Fibroblast of skin of right quadriceps (primary cell): Measurements from ENCODE around the gene A2ML1.
"Not testable (repeated sequence)": the region's sequence is repeated elsewhere in the genome, so short reads cannot be mapped to it uniquely, and the experiment has no call there.

Experiments used
- DNase-seq: peaks from one replicate; pipeline ENCODE4 v3.0.0-alpha.2; 2013

A2ML1 gene

GRCh38 chr12:8818526-8818925 is 3.9 kb upstream of the A2ML1 start:
- DNase-seq = no peak

DNA sequence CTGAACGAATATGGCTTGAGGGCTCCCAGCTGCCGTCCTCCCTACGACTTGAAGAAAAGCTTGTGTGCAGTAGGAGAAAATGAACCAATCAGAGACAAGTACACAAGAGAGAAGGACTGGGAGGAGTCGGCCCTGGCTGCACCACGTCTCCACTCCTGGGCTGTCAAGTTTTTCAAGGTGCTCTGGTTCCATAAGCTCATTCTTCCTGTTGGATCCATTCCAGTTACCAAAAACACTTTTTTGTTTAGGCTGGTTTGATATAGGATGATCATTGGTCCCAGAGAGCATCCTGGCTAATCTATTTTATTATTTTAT is 2.8 kb upstream of the A2ML1 start:
- DNase-seq = no peak

GRCh38 chr12:8820676-8821407 is 1.6 kb upstream of the A2ML1 start:
- not testable (repeated sequence) for DNase-seq

DNA sequence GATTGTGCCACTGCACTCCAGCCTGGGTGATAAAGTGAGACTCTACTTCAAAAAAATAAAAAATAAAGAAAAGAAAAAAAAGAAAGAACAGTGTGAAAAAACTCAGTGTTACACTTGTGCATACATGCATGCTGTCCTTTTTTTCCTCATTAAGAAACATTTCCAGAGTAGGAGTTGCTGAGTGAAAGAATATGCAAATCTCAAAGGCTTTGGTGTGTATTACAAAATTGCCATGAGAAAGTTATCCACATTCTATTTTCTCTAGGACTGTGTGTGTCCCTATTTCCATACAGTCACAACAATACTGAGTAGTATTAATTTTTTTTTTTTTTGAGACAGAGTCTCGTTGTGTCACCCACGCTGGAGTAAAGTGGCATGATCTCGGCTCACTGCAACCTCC is 830 bp upstream of the A2ML1 start:
- no peak for DNase-seq

DNA sequence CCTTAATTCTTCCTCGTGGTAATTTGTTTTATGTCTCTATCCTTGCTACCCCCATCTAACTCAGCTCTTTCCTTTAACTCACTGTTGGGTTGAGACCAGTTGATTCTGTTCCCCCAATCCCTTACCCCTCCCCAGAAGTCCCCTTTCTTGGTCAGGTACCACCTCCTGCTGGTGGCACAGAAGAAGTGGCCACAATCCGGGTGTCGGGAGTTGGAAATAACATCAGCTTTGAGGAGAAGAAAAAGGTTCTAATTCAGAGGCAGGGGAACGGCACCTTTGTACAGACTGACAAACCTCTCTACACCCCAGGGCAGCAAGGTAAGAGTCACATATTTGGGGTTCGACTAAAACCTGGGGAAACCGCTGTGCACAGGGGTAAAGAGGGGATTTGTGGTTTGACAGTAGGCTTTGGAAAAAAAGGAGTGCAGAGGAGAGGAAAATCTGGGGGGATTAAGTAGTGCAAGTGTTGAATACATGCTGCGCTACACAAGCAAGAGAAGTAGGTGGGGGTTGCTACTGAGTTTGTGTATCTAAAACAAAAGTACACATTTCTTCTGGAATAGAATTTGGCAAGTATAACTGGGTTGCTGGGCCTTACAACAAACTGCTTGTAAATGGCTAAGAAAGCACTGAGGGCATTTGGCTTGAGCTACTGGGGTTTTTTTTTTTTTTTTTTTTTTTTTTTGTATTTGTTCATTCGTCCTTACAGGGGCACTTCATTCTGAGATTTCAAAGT is 1.3 kb downstream of the A2ML1 start:
- DNase-seq = peak; percentile 5

- DNase-seq = no peak
Measured at GRCh38 chr12:8827551-8828256, 5.3 kb downstream of the A2ML1 start.

DNA sequence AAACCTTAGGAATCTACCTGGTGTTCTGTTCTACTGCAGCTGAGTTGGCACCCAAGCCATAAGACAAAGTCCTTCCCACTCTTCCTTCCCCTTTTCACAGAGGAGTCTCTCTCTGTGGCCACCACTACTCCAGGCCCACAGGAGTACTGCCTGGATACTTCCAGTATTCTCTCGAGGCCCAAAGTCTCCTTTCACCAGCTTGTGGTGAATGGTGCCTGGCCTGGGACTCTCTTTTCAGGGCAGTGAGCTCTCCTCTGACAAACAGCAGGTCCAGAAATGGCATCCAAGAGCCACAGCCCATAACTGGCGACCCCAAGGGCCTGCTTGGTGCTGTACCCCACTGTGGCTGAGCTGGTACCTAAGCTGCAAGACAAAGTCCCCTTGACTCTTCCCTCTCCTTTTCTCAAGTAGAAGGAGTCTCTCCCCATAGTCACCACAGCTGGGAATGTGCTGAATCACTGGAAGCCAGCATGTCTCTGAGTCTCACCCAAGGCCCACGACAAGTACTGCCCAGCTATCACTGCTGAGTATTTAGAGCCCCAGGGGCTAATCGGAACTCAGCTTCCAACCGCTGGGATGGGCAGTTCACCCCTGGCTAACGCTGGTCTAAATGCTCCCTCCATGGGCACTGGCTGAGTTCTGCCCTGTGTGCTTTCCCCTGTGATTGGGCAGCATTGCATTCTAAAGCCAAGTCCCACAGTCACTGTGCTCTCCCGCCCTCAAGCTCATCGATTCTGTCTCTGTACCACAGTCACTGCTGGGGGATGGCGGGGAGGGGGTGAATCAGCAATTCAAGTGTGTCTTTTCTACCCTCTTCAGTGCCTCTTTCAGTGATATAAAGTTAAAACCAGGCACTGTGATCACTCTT is 6.1 kb downstream of the A2ML1 start:
- DNase-seq = no peak

- DNase-seq = no peak
Measured at GRCh38 chr12:8829125-8829518, 6.7 kb downstream of the A2ML1 start.

- DNase-seq = no peak
Measured at GRCh38 chr12:8829621-8830020, 7.2 kb downstream of the A2ML1 start.

DNA sequence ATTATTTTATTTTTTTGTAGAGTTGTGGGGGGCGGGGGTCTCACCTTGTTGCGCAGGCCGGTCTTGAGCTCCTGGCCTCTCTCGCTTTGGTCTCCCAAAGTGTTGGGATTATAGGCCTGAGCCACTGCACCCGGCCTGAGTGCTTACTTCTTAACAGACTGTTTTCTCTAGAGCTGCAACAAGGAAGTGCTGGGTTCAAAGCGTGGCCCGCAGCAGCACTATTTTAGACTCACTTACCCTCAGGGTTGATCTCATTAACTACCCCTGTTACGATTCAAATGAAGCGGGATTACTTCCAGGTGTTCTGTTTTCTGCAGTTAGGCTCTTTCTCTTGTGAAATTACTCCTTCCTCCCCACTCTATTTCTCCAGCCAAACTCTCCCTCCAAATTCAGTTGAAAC is 8.7 kb downstream of the A2ML1 start:
- no peak for DNase-seq

DNA sequence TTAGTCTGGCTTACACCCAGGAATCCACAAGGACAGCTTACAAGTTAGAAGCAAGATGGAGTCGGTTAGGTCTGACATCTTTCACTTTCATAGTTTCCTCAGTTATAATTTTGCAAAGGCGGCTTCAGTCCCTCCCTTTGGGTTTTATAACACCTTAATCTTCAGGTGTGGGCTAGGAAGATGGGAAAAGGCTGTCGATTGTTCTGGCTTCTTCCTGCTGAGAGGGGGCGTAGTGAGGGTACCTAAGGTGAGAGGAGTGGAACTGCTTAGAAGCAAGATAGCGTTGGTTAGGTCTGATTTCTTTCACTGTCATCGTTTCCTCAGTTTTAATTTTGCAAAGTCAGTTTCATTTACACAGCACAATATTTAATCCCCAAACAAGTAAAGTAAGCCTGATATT is 10.1 kb downstream of the A2ML1 start:
- no peak for DNase-seq

- no peak for DNase-seq
Measured at GRCh38 chr12:8834230-8834629, 11.8 kb downstream of the A2ML1 start.

- no peak for DNase-seq
Measured at GRCh38 chr12:8837291-8837690, 14.9 kb downstream of the A2ML1 start.

DNA sequence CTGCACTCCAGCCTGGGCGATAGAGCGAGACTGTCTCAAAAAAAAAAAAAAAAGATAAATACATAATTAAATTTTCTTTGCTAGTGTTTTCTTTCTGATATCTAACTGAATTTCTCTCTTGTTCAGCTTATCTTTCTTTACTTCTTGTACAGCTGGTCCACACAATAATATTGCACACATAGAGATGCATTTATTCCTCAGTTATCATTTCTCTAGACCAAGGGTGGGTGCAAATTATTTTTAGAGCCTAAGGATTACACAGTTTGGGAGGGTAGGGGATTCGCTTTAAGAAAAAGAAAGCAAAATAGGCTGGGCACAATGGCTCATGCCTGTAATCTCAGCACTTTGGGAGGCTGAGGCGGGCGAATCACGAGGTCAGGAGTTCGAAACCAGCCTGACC is 17.9 kb downstream of the A2ML1 start:
- DNase-seq = no peak

- DNase-seq = no peak
Measured at GRCh38 chr12:8840938-8841633, 18.7 kb downstream of the A2ML1 start.

GRCh38 chr12:8841778-8842177 is 19.4 kb downstream of the A2ML1 start:
- DNase-seq = no peak

DNA sequence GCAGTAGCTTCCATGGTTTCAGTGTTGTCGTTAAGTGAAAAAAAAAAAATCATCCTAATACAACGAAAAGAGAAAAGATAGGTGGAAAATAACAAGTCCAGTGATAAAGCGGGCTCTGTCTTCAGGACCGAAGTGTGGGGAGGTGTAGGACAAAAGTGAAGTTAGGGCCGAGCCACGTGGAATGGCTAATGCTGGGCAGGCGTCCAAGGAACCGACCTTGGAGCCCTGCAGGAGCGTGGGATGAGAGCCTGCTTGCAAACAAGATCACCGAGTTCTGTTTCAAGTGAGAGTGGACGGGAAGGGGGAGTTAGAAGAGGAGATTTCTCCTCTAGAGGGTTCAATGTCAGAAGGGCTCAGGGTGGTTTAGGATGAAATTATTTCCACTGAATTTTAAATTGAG is 22.2 kb downstream of the A2ML1 start:
- no peak for DNase-seq

GRCh38 chr12:8846305-8846704 is 23.9 kb downstream of the A2ML1 start:
- no peak for DNase-seq

DNA sequence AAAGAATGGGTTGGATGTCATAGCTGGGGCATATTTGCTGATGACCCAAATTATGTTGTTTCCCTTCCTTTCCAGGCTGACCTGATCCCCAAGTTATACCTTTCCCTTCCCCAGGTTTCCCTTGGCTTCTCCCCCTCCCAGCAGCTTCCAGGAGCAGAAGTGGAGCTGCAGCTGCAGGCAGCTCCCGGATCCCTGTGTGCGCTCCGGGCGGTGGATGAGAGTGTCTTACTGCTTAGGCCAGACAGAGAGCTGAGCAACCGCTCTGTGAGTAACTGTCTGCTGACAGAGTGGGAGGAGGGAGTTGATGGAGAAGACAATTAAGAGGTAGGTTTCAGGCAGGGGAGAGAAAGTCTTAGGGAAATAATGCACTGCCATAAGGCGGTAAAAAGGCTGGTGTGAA is 25.0 kb downstream of the A2ML1 start:
- no peak for DNase-seq

DNA sequence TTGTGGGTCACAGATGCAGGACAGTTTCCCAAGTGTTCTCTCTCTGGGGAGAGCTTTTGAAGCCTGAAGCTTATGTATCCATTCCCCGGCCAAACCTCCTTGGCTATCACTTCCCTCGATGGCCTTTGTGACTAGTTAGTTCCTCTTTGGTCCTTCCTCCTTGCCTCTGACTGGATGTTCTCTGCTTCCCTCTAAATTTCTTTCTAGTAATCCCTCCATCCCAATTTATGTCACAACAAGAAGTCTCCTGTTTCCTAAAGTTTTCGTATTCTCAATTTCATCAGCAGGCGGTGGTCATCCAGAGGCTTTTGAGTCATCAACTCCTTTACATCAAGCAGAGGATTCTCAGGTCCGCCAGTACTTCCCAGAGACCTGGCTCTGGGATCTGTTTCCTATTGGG is 27.5 kb downstream of the A2ML1 start:
- DNase-seq = no peak

GRCh38 chr12:8852119-8852518 is 29.7 kb downstream of the A2ML1 start:
- no peak for DNase-seq

- no peak for DNase-seq
Measured at GRCh38 chr12:8855891-8856290, 33.5 kb downstream of the A2ML1 start.

GRCh38 chr12:8859448-8859847 is 37.0 kb downstream of the A2ML1 start:
- not testable (repeated sequence) for DNase-seq
